GM12878 (cell line): ENCODE measurements around the gene SLC66A1.

Experiments
- BCLAF1 ChIP-seq: fragments of 450-650 bp; IDR thresholded peaks from 2 replicates; pipeline ENCODE4 v1.6.1; 2017; ENCODE audit warnings: antibody characterized with exemption, mild to moderate bottlenecking, moderate library complexity
- RCOR1 ChIP-seq: conservative IDR thresholded peaks from 2 replicates; pipeline ENCODE4 v1.6.1; 2012; ENCODE audit warnings: low read depth, low read length, improper control_type of control experiment

- TF ChIP-seq BCLAF1 (no peak), RCOR1 (no peak)
Measured at GRCh38 chr1:19352839-19353238, 40.7 kb downstream of the SLC66A1 start.
